SHP77 (cell line): ENCODE data around the gene SPON1.
A peak's percentile ranks its signal among the peaks of the same experiment; 100 is the strongest.
"Not testable (repeated sequence)": the region's sequence is repeated elsewhere in the genome, so short reads cannot be mapped to it uniquely, and the experiment has no call there.

ENCODE experiments used
- DNase-seq, 2 experiments: peaks; one replicate each; lab custom pipeline; 2025; lab: John Stamatoyannopoulos, UW

The SPON1 gene

DNA sequence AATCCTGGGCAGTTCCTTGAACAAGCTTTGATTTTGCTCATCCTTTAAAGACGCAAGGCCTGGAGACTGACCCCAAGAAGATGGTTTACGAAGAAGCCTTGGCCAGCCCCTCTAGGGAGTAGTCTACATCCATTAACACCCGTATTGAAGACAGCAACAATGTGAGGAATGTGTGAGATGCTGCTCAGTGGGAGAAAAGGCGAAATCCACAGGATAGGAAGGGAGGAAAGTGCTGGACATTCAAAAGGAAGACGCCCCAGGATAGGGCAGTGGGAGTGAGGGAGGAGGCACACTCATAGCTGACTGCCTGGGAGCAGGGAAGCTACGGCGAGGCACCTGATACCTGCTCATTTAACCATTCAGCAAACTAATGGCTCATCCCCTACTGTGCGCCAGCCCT, 282.4 kb downstream of the SPON1 start:
- DNase-seq = no peak

DNA sequence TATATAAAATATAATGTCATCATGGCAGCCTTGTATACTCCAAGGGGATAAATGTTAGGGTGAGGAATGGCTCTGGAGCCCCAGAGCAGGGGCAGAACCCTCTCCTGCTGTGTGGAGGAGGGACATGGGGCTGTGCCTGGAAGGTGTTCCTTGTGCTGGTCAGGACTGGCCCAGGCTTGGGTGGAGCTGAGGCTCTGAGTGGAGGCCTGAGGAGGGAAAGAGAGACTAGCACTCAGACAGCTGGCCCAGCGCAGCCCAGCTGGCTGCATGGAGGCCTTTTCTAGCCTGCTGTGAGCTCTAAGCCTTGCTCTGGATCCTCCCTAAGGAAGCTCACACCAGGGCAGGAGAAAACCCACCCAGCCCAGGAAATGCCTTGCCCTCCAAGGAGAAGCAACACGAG, 282.9 kb downstream of the SPON1 start:
- DNase-seq = no peak

DNA sequence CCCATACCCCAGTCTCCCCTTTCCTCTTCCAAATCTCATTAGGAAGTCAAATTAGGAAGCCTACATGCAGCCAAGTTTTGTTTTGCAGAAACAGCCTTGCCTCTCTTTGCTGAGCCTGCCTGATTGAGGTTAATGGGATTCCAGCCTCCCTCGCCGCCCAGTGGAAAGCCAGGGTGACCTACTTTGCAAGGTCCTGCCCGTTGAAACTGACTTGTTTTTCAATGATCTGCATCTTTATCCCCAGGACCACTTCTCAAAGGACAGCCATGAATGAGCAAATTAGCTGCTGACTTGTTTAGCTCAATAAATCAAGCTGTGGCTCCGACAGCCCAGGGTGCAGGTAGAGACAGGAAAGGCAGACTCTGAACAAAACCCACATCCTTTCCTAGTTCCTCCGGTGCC, 286.1 kb downstream of the SPON1 start:
- DNase-seq = no peak

DNA sequence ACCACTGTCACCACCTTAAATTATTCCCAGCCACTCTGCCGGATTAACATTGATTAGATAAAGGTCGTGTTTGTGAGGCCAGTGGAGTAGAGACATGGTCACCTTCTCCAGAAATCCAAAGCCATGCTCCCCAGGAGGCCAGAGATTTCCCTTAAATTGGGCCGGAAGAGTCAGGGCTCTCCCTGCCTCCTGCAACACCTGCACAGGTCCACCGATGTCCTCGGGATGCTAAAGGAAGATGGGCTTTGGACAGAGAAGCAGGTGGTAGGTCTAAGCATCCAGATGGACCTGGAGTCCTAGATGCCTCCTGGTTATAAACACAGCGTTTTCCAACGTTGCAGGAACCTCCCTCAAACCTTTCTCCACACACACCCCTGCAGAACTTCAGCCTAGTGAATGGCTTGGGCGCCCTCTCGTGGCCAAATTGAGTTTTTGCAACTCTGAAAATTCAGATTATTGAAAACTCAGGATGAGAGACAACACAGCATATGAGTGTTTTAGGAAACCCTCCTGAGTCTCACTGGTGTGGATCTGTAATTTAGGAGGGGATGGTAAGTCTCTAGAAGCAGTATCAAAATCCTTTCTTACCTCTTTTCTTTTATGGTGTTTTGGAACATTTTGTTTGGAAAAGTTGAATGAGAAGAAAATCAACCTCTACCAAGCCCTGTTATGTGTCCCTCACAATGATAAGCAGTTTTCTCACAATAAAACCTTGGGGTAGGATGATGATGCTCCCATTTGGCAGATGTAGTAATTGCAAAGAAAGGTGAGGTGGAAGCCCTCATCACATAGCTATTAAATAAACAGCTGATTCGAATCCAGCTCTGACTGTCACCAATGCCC, 286.8 kb downstream of the SPON1 start:
- peak; percentile 9 to 12 for DNase-seq

DNA sequence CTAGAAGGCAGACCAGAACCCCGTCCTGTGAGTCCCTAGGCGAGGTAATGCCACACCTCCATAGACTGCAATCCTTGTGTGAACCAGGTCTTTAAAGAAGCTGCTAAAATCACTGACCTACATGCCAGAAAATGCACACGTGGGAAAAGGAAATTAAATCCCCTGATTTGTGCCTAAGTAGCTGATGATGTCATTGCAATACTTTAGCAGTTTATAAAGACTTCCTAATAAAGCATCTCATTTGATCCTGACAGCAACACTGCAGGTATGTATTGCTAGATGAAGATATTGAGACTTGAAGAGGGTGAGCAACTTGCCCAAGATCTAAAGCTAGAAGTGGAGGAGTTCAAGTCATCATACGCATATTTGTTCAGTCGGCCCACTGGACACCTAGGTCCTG, 289.2 kb downstream of the SPON1 start:
- DNase-seq = no peak

DNA sequence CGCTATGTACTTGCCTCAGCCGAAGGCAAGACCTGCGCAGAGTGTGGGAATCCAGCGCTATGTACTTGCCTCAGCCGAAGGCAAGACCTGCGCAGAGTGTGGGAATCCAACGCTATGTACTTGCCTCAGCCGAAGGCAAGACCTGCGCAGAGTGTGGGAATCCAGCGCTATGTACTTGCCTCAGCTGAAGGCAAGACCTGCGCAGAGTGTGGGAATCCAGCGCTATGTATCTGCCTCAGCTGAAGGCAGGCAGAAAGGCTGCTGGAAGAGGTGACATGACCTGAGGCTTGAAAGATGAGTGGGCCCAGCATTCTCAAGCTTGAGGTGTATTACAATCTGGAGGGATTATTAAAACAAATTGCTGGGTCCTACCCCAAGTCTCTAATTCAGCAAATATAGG, 290.0 kb downstream of the SPON1 start:
- not testable (repeated sequence) for DNase-seq

DNA sequence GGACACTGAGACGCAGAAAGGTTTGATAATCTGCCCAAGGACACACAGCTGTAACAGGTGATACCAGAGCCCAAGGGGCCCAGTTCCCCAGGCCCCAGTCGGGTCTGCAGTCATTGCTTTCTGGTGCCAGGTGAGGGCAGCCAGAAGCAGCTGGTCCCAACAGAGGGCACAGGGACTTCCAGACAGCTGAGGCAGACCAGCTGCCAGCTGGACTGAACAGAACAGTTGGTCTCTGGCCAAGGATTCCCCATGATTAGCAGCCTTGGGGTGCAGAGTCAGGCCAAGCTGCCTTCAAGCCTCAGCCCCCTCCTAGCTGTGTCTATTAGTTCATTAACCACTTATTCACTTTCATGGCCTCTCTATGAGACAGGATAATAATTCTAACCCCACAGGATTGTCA, 290.9 kb downstream of the SPON1 start:
- no peak for DNase-seq

DNA sequence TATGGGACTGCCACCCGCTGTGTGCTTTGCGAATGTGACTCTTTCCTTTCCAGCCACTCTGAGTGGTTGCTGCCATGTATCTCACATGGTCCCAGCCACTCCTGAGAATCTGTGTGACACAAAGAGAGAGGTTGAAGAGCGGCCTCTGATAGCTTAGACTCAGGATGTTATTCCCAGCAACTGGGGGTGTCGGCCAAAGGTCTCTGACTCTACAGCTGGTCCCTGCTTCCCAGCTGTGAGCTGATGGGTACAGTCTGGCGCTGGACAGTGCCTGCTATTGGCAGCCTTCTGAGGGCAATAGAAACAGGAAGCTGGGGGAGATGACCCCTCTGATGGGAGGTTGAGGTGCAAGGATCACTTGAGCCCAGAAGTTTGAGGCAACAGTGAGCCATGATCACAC, 291.3 kb downstream of the SPON1 start:
- DNase-seq = no peak

DNA sequence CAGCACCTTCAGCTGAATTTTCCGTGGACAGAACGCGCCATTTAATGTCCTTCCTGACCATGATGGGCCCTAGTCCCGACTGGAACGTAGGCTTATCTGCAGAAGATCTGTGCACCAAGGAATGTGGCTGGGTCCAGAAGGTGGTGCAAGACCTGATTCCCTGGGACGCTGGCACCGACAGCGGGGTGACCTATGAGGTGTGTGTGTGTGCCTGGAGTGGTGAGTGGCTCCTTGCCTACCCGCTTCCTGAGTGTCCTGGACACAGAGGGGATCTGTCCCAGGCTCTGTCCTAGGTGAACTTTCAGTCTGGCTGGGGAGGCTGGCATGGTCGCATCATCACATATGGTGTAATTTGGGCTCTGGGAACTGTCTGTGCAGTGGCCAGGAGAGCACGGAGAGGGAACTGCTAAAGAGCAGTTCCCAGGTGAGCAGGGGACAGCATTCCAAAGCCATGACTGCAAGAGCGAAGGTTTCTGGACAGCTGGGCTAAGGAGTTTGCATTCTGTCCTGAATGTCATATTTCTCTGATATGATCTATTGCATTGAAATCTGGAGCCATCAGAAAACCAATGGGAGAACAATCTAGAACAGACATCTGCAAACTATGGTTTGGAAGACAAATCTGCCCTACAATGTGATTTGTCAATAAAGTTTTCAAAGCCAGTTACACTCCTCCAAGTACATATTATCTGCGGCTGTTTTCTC, 292.2 kb downstream of the SPON1 start:
- DNase-seq = no peak

DNA sequence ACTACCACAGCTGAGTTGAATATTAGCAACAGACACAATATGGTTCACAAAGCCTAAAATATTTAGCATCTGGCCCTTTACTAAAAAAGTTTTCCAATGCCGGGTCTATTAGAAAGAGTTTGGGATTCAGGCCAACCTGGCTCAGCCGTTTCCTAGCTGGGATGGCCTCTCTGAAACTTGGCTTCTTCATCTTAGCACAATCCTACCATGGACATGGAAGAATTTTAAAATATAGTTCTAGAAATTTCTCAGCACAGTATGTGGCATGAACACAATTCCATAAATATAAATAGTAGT, 292.7 kb downstream of the SPON1 start:
- no peak for DNase-seq

DNA sequence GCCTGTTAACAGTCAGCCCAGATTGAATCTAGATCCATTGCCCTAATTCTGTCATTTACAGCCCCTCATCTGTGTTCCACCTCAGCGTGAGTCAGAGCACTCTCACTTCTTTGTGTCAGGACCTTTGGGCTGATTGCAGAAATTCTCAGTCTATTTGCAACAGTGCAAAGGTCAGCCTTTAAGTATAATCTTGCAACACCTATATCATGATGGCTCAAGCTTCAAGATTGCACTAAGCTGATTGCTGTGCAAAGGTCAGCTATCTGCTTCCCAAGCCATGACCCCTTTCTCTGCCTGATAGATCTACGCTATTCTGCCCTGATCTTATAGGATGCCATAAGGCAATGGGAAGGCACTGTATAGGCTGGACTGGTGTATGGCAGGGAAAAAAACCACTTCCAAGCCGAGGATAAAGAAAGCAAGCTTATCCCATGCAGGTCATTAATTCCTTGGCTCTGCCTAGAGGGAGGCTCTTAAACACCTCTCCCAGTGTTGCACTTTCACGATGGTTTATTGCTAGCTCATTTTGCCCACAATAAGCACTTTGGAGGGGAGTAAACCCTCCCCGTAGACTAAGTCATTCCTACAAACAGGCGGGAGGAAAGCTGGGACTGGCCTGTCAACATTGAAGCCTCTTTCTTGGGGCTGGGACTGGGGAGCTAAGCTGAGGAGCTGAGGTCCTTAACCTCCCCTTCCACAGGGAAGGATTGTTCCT, 295.9 kb downstream of the SPON1 start:
- no peak for DNase-seq

DNA sequence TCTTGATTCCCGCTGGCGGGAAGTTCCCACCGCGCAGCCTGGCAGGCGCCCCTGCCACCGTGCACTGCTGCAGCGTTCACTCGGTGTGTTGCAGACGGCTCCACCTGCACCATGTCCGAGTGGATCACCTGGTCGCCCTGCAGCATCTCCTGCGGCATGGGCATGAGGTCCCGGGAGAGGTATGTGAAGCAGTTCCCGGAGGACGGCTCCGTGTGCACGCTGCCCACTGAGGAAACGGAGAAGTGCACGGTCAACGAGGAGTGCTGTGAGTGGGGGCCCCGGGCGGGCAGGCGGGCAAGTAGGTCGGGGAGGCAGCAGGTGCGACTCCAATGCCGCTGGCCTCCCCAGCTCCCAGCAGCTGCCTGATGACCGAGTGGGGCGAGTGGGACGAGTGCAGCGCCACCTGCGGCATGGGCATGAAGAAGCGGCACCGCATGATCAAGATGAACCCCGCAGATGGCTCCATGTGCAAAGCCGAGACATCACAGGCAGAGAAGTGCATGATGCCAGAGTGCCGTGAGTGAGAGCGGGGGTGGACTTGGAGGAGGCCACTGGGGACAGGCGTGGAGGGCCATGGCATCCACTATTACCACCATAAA, 296.8 kb downstream of the SPON1 start:
- DNase-seq = no peak

DNA sequence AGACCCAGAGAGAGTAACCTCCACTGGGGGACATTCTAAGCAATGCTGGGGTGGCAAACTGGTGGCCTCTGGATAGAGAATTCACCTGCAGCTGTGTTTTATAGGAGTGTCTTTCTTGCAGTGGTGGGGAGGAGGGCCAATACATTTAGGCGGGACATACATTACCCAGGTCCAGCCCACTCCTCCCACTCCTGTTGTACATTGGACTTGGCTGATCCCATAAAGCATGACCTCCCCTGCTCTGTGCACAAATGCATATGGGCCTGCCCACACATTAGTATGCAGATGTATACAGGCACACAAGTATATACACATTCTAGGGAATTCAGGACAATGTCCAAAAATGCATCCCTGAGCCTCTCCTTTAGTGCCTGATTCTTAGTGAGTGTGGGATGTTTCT, 297.4 kb downstream of the SPON1 start:
- DNase-seq = no peak

DNA sequence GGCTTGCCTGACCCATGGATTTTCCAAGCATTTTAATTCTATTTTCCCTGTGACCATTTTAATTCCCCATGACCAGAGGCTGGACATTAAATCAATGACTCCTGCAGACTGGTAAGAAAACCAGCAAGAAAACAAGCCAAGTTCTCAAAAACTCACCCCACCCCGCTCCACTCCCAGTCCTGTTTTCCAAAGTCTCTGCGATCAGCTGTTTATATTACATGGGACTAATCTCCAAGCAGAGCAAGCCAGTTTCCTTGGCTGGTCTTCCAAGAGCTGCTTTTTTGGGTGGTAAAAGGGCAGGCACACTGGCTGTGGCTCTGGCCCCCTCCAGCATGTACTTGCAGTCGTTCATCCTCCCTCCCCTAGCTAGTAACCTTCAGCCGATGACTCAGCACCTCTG, 298.5 kb downstream of the SPON1 start:
- no peak for DNase-seq

DNA sequence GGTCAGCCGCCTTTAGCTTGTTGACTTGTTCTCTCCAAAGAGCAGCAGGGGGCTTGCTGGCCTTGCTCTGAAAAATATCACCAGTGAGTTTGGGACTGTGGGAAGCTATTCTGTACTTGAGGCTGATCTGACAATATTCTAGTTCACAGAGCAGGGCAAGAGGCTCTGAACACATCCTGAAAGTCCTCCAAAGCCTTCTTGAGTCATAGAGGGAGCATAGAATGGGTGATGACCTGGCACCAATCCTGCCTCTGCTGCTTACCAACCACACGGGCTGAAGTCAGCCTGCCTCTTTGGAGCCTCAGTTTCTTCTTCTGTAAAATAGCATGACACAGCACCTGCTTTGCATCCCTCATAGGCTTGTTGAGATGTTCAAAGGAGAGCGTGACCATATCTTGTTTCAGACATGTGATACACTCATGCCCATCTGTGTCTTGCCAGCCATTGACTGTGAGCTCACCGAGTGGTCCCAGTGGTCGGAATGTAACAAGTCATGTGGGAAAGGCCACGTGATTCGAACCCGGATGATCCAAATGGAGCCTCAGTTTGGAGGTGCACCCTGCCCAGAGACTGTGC, 299.8 kb downstream of the SPON1 start:
- no peak for DNase-seq

DNA sequence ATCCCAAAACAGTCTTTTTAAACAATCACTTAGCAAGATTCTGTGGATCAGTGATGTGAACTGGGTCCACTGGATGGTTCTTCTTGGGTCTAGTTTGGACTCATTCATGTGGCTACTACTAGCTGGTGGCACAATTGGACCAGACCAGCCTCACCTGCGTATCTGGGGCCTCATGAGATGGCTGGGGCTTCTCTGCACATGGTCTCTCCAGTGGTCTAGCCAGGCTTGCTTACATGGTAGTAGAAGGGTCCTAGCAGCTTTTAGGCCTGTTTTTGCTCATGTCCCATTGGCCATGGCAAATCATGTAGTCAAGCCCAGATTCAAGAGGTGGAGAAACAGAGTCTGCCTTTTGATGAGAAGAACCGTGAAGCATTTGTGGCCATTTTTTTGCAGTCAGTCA, 302.4 kb downstream of the SPON1 start:
- DNase-seq = no peak

DNA sequence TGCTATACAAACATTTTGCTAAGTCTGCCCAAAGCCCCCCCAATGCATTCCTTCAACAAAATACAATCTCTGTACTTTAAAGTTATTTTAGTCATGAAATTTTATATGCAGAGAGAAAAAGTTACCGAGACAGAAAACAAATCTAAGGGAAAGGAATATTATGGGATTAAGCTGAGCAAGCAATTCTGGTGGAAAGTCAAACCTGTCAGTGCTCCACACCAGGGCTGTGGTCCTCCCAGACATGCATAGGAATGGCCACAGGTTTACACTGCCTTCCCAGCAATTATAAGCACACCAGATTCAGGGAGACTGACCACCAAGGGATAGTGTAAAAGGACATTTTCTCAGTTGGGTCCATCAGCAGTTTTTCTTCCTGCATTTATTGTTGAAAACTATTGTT, 304.1 kb downstream of the SPON1 start:
- no peak for DNase-seq

DNA sequence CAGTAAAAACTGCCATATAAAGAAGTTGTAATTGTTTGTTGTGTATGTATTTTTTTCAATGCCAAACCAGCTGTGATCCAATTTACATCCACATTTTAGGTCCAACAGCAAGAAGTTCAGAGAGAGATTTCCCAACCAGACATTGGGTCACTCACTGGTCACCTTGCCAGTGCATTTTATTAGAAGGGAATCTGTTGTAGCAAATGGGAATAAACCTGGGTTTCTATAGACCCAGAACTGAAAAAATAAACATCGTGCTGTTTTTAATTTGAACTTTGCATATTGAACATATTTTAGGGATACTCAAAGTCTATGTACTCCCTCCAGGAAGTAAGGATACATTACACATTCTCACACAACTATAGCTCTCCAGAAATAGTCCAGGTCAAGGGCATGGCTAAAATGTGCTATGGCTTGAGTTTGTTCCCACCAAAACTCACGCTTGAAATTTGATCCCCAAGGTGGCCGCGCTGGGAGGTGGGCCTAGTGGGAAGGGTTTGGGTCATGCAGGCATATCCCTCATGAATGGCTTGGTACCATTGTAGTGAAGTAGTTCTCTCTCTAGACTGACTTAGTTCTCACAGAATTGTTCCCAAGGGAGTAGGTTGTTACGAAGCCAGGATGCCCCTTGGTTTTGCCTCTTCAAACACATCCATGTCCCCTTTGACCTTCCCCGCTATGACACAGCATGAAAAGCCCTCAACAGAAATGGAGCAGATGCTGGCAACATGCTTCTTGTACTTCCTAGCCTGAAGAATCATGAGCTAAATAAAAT, 305.5 kb downstream of the SPON1 start:
- no peak for DNase-seq

DNA sequence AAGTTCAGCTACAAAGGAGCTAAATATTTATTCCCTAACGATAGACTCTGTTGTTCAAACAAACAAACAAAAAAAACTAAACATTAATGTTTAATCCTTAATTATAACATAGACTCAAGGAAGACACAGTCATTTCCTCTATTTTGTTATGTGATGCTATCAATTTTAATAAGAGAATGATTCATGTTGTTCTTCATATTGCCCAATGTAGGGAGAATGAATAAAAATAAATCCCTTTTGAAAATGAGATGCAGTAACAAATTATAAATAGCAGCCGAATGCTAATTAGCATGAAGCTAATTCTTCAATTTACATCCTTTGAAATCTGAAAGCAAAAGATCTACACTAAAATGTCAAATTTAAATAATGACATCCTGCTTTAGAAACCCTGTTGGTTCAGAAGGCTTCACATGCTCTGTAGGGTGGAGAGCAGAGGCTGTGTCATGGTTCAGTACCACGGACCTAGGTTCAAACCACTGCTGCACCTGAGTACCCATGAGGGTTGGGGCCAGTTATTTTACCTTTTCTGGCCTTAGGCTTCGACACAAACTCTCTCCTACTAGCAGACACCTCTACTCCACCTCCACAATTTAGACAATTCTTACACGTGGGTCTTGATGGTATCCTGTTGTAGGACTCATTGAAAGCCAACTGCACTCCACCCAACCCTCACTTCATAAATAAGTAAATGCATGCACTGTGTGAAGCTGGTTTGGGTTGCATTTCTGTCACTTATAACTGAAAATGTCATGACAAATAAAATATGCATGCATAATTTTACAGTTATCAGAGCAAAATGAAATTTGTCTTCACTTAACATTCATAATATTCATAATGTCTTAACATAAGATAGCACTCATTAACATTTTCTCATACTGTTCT, 307.4 kb downstream of the SPON1 start:
- DNase-seq = no peak

DNA sequence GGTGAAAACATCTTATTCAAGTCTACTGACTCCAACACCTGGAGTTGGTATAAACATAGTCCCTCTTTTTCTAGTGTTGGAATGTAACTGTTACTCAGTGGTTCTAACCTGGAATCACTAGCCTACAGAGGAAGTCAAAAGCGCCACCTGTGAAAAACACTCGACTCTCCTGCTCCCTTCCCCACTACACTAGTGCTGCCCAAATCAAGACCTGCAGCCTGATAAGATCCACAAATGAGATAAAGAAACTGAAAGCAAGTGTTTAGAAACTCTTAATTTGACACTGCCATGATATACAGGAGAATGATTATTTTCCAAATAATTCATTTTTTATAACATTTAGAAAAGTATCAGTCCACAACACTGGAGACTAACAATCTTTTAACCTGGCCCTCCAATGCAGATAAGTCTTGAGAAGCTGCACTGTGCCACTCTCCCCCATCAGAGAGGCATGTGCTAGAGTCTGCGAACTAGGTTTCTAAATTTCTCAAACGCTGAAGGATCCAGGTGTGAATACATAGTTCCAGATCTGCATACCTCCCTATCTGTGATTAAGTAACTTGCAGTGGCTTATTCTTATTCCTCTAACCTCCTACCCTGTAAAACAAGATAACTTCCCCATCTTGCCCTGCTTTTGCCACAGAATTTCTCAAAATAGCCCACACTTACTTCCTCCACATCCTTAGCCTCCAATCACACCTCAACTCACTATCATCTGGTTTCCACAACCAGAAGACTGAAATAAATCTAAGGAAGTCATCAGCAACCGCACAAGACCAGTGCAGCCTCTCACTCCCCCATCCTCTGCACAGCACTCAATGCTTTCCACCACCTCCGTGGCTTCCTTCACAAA, 308.4 kb downstream of the SPON1 start:
- DNase-seq = no peak
